Measurements from ENCODE around the gene C9orf50. TPM values are rescaled to one million over a fixed set of nuclear protein-coding genes. Genes with fewer than 3 reads are reported as not detected.
A peak's percentile ranks its signal among the peaks of the same experiment; 100 is the strongest.

Gene C9orf50
- total RNA-seq, 1 experiment from 2014 or later: not detected

DNA sequence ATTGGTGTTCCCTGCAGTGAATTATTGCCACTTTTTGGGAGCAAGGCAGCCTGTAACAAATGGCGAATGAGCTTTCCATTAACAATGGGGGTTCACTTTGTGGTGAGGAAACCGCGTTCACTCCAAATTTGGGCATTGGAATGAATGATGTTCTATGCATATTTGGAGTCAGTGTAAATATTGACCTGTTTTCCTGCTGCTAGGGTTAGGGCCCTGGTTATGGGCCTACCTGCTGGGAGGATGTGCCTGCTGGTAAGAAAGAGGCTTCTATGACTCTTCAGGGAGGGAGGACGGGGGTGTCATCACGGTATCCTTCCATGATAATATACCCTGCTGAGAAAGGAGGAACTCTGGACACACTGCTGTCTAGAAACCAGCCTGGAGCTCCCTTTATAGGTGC lies 29.0 kb downstream of the C9orf50 start:
- H3K4me3 ChIP-seq: no peak overlapping the region
- H3K27me3 ChIP-seq: no peaks in the 10 kb centered on the region
- no peak for DNase-seq
- H3K9me3 ChIP-seq: no peaks in the 10 kb centered on the region
- no peaks in the 10 kb centered on the region for H3K36me3 ChIP-seq

DNA sequence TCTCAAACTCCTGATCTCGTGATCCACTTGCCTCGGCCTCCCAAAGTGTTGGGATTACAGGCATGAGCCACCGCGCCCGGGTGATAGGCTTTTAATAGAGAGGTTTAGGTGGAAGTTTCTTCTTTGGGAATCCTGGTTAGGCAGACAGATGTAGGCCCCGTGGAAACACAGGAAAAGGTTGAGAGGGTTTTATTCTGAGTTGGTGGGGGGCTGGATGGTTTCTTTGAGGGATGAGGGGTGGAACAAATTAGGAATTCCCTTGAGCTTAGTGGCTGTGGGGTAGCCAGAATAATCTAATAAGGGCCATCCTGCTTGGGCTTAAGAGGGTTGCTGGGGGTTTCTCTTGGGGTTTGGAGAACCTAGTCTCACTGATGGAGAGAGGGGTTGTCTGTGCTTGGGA lies 30.4 kb downstream of the C9orf50 start:
- no peak for DNase-seq
- Histone ChIP-seq H3K9me3 (no peaks in the 10 kb centered on the region), H3K4me3 (no peak overlapping the region), H3K27me3 (no peaks in the 10 kb centered on the region), H3K36me3 (no peaks in the 10 kb centered on the region)

GRCh38 chr9:129587487-129588262 lies 33.2 kb downstream of the C9orf50 start:
- H3K9me3 ChIP-seq: no peaks in the 10 kb centered on the region
- no peaks in the 10 kb centered on the region for H3K36me3 ChIP-seq
- no peaks in the 10 kb centered on the region for H3K27me3 ChIP-seq
- H3K4me3 ChIP-seq: no peak overlapping the region
- no peak for DNase-seq

- no peak for DNase-seq
Observed at GRCh38 chr9:129586685-129587084, 34.2 kb downstream of the C9orf50 start.

DNA sequence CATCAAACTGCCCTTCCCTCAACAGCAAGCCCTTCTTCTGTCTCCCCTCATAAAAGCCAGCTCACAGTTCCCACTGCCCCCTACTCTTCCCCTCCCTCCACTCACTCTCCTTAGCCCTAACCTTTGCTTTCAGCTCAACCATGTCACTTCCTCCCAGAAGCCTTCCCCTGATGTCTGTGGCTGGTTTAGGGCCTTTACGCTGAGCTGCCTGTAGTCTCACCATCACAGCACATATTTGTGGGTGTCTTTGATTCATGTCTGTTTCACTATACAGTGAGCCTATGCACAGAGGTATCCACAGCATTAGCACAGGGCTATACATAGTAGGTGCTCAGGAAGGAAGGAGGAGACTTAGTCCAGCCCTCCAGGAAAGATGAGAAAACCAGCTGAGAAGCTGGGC lies 34.7 kb downstream of the C9orf50 start:
- Histone ChIP-seq H3K4me3 (no peak overlapping the region), H3K9me3 (no peaks in the 10 kb centered on the region), H3K36me3 (no peaks in the 10 kb centered on the region), H3K27me3 (no peaks in the 10 kb centered on the region)
- no peak for DNase-seq

More at GRCh38 chr9:129586685-129587084, 34.2 kb downstream of the C9orf50 start:
- H3K4me3 ChIP-seq: no peak overlapping the region
- H3K36me3 ChIP-seq: no peaks in the 10 kb centered on the region
- no peaks in the 10 kb centered on the region for H3K9me3 ChIP-seq
- H3K27me3 ChIP-seq: no peaks in the 10 kb centered on the region

DNA sequence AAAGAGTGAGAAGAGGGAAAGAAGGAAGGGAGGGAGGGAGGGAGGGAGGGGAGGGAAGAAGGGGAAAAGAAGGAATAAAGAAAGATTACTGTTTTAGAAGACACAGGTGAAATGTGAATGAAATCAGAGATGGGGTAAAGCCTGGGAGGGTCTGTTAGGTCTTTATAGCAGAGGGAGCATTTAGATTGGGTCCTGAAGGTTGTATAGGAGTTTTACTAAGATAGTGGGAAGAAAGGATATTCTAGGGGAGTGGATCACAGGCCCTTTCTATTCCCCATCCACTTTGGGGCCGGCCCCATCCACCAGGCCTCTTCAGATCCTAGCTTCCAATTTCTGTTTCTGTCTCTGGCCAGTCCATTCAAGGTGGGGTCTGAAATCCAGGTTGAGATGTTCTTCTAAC lies 35.5 kb downstream of the C9orf50 start:
- no peak for DNase-seq
- H3K27me3 ChIP-seq: no peaks in the 10 kb centered on the region
- H3K9me3 ChIP-seq: no peaks in the 10 kb centered on the region
- no peak overlapping the region for H3K4me3 ChIP-seq
- H3K36me3 ChIP-seq: no peaks in the 10 kb centered on the region

GRCh38 chr9:129584136-129584535 lies 36.8 kb downstream of the C9orf50 start:
- peak; percentile 61 for DNase-seq
- no peak overlapping the region for H3K4me3 ChIP-seq
- no peaks in the 10 kb centered on the region for H3K36me3 ChIP-seq
- H3K27me3 ChIP-seq: no peaks in the 10 kb centered on the region
- H3K9me3 ChIP-seq: no peaks in the 10 kb centered on the region

- DNase-seq: no peak
- no peaks in the 10 kb centered on the region for H3K36me3 ChIP-seq
- H3K4me3 ChIP-seq: no peak overlapping the region
- H3K9me3 ChIP-seq: no peaks in the 10 kb centered on the region
- no peaks in the 10 kb centered on the region for H3K27me3 ChIP-seq
Observed at GRCh38 chr9:129583308-129584038, 37.4 kb downstream of the C9orf50 start.

DNA sequence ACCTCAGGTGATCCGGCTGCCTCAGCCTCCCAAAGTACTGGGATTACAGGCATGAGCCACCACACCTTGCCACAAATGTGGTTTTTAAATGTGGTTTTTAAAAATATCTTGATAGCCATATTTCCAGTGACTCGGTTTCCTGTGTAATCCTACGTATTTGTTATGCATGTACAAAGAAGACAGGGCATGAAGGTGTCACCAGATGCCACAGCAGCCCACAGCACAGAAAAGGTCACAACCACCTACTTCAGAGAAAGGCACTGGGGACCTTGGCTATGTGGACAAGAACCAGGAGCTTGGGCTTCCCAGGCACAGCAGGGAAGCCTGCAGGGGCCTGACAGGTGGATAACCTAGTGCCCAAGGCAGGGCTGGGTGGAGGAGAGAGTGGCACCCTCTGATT lies 38.0 kb downstream of the C9orf50 start:
- H3K9me3 ChIP-seq: no peaks in the 10 kb centered on the region
- H3K36me3 ChIP-seq: no peaks in the 10 kb centered on the region
- H3K27me3 ChIP-seq: no peaks in the 10 kb centered on the region
- no peak for DNase-seq
- no peak overlapping the region for H3K4me3 ChIP-seq

DNA sequence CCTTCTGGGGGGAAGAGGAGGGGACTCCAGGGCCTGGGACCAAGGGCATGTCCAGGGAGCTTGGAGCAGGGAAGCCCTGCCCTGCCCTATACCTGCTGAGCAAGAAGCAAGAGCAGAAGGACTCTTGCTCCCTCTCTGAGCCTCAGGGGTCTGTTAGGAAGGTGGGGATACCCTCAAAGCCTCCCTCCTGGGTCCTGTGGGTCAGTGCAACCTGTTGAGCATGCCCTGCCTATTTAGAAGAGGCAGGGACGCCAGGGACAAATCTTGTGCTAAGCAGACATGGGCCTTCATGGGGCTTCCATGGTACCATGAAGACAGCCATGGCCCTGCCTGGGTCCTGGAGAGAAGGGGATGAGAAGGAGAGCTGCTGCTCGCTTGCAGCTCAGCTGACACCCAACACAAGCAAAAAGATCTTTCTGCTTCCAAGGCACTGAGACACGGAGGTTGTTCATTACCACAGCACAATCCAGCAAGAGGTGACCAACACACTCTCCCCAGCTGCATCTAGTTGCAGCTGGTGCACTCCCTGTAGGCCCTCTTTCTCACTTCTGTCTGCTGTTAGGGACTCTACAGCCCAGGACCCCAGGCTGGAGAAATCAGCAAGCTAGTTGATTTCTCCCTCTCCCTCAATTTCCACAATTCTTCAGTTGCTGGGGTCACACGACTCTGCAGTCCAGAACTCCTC lies 39.3 kb downstream of the C9orf50 start:
- Histone ChIP-seq H3K9me3 (no peaks in the 10 kb centered on the region), H3K4me3 (no peak overlapping the region), H3K36me3 (no peaks in the 10 kb centered on the region), H3K27me3 (no peaks in the 10 kb centered on the region)
- DNase-seq: no peak

GRCh38 chr9:129580211-129580915 lies 40.5 kb downstream of the C9orf50 start:
- Histone ChIP-seq H3K27me3 (no peaks in the 10 kb centered on the region), H3K4me3 (no peak overlapping the region), H3K36me3 (no peaks in the 10 kb centered on the region), H3K9me3 (no peaks in the 10 kb centered on the region)
- no peak for DNase-seq

GRCh38 chr9:129579294-129579693 lies 41.6 kb downstream of the C9orf50 start:
- Histone ChIP-seq H3K9me3 (no peaks in the 10 kb centered on the region), H3K27me3 (no peaks in the 10 kb centered on the region), H3K4me3 (no peak overlapping the region), H3K36me3 (no peaks in the 10 kb centered on the region)
- DNase-seq: no peak

GRCh38 chr9:129576546-129577543 lies 44.1 kb downstream of the C9orf50 start:
- no peak for DNase-seq
- H3K9me3 ChIP-seq: no peaks in the 10 kb centered on the region
- H3K36me3 ChIP-seq: no peaks in the 10 kb centered on the region
- no peaks in the 10 kb centered on the region for H3K27me3 ChIP-seq
- H3K4me3 ChIP-seq: no peak overlapping the region

GRCh38 chr9:129575818-129576217 lies 45.1 kb downstream of the C9orf50 start:
- Histone ChIP-seq H3K36me3 (no peaks in the 10 kb centered on the region), H3K9me3 (no peaks in the 10 kb centered on the region), H3K4me3 (no peak overlapping the region), H3K27me3 (no peaks in the 10 kb centered on the region)
- DNase-seq: no peak

DNA sequence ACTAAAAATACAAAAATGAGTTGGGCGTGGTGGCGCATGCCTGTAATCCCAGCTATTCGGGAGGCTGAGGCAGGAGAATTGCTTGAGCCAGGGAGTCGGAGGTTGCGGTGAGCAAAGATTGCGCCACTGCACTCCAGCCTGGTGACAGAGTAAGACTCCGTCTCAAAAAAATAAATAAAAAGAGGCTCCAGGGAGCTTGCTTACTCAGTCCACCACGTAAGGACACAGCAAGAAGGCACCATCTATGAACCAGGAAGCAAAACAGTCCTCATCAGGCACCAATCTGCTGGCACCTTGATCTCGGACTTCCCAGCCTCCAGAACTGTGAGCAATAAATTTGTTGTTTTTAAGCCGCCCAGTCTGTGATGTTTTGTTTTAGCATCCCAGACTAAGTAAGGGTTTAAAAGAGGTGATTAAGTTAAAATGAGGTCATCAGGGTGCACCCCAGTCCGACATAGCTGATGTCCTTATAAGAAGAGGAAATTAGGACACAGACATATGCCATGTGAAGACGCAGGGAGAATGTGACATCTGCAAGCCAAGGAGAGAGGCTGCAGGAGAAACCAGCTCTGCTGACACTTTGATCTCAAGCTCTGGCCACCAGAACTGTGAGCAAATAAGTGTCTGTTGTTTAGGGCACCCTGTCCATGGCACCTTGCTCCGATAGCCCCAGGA lies 45.9 kb downstream of the C9orf50 start:
- no peaks in the 10 kb centered on the region for H3K36me3 ChIP-seq
- no peaks in the 10 kb centered on the region for H3K27me3 ChIP-seq
- no peak for DNase-seq
- no peaks in the 10 kb centered on the region for H3K9me3 ChIP-seq
- H3K4me3 ChIP-seq: no peak overlapping the region
